Tracheal epithelial cell (primary cell): ENCODE measurements around the gene RWDD3. TPM values are rescaled to one million over a fixed set of nuclear protein-coding genes. Genes with fewer than 3 reads are reported as not detected.

Experiments
- total RNA-seq: library from RNA; depleted of rRNA; stranded (reverse); fragments of >200 nt; gene quantifications from 2 replicates; pipeline ENCODE4 v1.2.1, GENCODE V29; 2014

RWDD3 gene, protein sequence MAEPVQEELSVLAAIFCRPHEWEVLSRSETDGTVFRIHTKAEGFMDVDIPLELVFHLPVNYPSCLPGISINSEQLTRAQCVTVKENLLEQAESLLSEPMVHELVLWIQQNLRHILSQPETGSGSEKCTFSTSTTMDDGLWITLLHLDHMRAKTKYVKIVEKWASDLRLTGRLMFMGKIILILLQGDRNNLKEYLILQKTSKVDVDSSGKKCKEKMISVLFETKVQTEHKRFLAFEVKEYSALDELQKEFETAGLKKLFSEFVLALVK
- 7.2 and 8.3 TPM in 2 replicates for total RNA-seq

DNA sequence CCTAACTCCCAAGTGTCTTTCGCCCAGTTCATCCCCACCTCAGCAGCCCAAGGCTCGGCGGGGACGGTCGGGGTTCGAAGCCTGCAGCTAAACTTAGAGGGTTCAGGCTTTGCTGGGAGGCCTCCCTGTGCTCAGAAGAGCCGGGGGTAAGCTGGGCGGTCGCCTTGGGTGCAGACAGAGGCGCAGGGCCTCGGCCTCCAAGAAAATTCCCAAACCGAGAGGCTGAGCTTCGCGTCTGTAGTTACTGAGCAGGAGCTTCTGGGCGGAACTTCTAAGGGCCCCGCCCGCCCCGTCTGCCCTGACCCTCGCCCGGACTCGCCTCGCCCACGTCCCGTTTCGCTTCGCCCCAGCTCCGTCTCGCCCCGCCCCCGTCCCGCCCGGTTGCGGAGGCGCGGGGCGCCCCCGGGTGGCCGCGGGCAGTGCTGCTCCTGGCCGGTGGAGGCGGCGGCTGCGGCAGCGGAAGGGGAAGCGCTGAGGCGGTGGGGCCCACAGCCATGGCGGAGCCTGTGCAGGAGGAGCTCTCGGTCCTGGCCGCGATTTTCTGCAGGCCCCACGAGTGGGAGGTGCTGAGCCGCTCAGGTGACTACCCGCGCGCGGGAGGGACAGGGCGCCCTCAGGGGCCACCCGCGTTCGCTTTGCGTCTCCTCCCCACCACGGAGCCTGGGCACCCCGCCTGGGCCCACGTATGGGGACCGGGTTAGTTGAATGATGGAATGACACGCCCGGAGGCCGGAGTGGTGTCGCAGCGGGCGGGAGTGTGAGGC lies at the start of gene RWDD3:
TSS of gene RWDD3 (plus strand) at position 474 of the 764 bp plus-strand sequence. CDS start at position 495, 21 bp downstream.

Other genes starting within 250 kb of the RWDD3 start
- gene ALG14, start 161.3 kb upstream of the RWDD3 start, total RNA-seq, result 0.64 and 1.2 TPM in 2 replicates
- gene TLCD4, start 116.9 kb upstream of the RWDD3 start, total RNA-seq, result 0.21 and 4.1 TPM in 2 replicates